ENCODE measurements around the gene KRTAP10-4. TPM values are rescaled to one million over a fixed set of nuclear protein-coding genes. Genes with fewer than 3 reads are reported as not detected.

Gene KRTAP10-4
- total and polyA plus RNA-seq, 2 donors from 2014 or later, result not detected

GRCh38 chr21:44617071-44617501 lies 43.6 kb downstream of the KRTAP10-4 start:
- H3K4me1 ChIP-seq (ENCODE audit: control insufficient read depth in 2 of 3, insufficient read depth in 2 of 3, low read depth in 1 of 3, low read length in 3 of 3), result no peaks in the 10 kb centered on the region
- intact Hi-C loops (cut with DNase I), result no loop called here
- H3K36me3 ChIP-seq (ENCODE audit: control insufficient read depth in 2 of 3, insufficient read depth in 3 of 3, low read length in 3 of 3), result no peaks in the 10 kb centered on the region
- no peaks in the 10 kb centered on the region for H3K9me3 ChIP-seq (ENCODE audit: control insufficient read depth in 2 of 3, insufficient read depth in 1 of 3, low read length in 3 of 3)
- FAIRE-seq (no peak), DNase-seq (peak in 1 of 5 donors; percentile 70)
- no peaks in the 10 kb centered on the region for H3K27me3 ChIP-seq (ENCODE audit: control insufficient read depth, insufficient read depth, low read length)
- TF ChIP-seq CTCF (IDR thresholded peaks at IDR 0.05; ENCODE audit: borderline replicate concordance, extremely low read depth, insufficient read depth), result no peak
- no peak overlapping the region for H3K9ac ChIP-seq (ENCODE audit: low read length in 3 of 3)
- H3K4me3 ChIP-seq (ENCODE audit: low read length in 3 of 3), result no peak overlapping the region
- no peak overlapping the region for H3K27ac ChIP-seq (ENCODE audit: low read depth in 2 of 2, low read length in 2 of 2)

- peak; percentile 25 for TF ChIP-seq CTCF (IDR thresholded peaks at IDR 0.05; ENCODE audit: borderline replicate concordance, extremely low read depth, insufficient read depth)
- H3K27ac ChIP-seq (ENCODE audit: low read depth in 2 of 2, low read length in 2 of 2), result no peak overlapping the region
- H3K27me3 ChIP-seq (ENCODE audit: control insufficient read depth, insufficient read depth, low read length), result no peaks in the 10 kb centered on the region
- H3K4me3 ChIP-seq (ENCODE audit: low read length in 3 of 3), result no peak overlapping the region
- H3K9me3 ChIP-seq (ENCODE audit: control insufficient read depth in 2 of 3, insufficient read depth in 1 of 3, low read length in 3 of 3), result peaks cover 0 to 5% (median 0%) of the 10 kb centered on the region in 3 donors
- no peak for FAIRE-seq
- H3K36me3 ChIP-seq (ENCODE audit: control insufficient read depth in 2 of 3, insufficient read depth in 3 of 3, low read length in 3 of 3), result no peaks in the 10 kb centered on the region
- H3K9ac ChIP-seq (ENCODE audit: low read length in 3 of 3), result no peak overlapping the region
- no peaks in the 10 kb centered on the region for H3K4me1 ChIP-seq (ENCODE audit: control insufficient read depth in 2 of 3, insufficient read depth in 2 of 3, low read depth in 1 of 3, low read length in 3 of 3)
- peak in 1 of 5 donors; percentile 8 for DNase-seq
- intact Hi-C loops (cut with DNase I), result no loop called here
Observed at GRCh38 chr21:44618504-44618903, 45.0 kb downstream of the KRTAP10-4 start.

- Histone ChIP-seq H3K9ac (ENCODE audit: low read length in 3 of 3) (no peak overlapping the region), H3K4me1 (ENCODE audit: control insufficient read depth in 2 of 3, insufficient read depth in 2 of 3, low read depth in 1 of 3, low read length in 3 of 3) (no peaks in the 10 kb centered on the region), H3K27me3 (ENCODE audit: control insufficient read depth, insufficient read depth, low read length) (no peaks in the 10 kb centered on the region), H3K9me3 (ENCODE audit: control insufficient read depth in 2 of 3, insufficient read depth in 1 of 3, low read length in 3 of 3) (peaks cover 0 to 9% (median 0%) of the 10 kb centered on the region in 3 donors), H3K36me3 (ENCODE audit: control insufficient read depth in 2 of 3, insufficient read depth in 3 of 3, low read length in 3 of 3) (no peaks in the 10 kb centered on the region), H3K27ac (ENCODE audit: low read depth in 2 of 2, low read length in 2 of 2) (no peak overlapping the region), H3K4me3 (ENCODE audit: low read length in 3 of 3) (no peak overlapping the region)
- intact Hi-C loops (cut with DNase I), result no loop called here
- DNase-seq, result no peak
- TF ChIP-seq CTCF (IDR thresholded peaks at IDR 0.05; ENCODE audit: borderline replicate concordance, extremely low read depth, insufficient read depth), result no peak
- no peak for FAIRE-seq
Observed at GRCh38 chr21:44618909-44619308, 45.4 kb downstream of the KRTAP10-4 start.

- Histone ChIP-seq H3K4me3 (ENCODE audit: low read length in 3 of 3) (no peak overlapping the region), H3K27ac (ENCODE audit: low read depth in 2 of 2, low read length in 2 of 2) (no peak overlapping the region), H3K27me3 (ENCODE audit: control insufficient read depth, insufficient read depth, low read length) (no peaks in the 10 kb centered on the region), H3K9me3 (ENCODE audit: control insufficient read depth in 2 of 3, insufficient read depth in 1 of 3, low read length in 3 of 3) (peaks cover 0 to 18% (median 0%) of the 10 kb centered on the region in 3 donors), H3K9ac (ENCODE audit: low read length in 3 of 3) (no peak overlapping the region), H3K4me1 (ENCODE audit: control insufficient read depth in 2 of 3, insufficient read depth in 2 of 3, low read depth in 1 of 3, low read length in 3 of 3) (no peaks in the 10 kb centered on the region), H3K36me3 (ENCODE audit: control insufficient read depth in 2 of 3, insufficient read depth in 3 of 3, low read length in 3 of 3) (no peaks in the 10 kb centered on the region)
- FAIRE-seq (no peak), DNase-seq (no peak)
- TF ChIP-seq CTCF (IDR thresholded peaks at IDR 0.05; ENCODE audit: borderline replicate concordance, extremely low read depth, insufficient read depth), result no peak
- intact Hi-C loops (cut with DNase I), result no loop called here
Observed at GRCh38 chr21:44619886-44620285, 46.4 kb downstream of the KRTAP10-4 start.

All from kidney (tissue), 14 donors.